Measurements from ENCODE around the gene CHRNA4.

CHRNA4 gene

GRCh38 chr20:63377951-63378381 is 16.8 kb upstream of the CHRNA4 start:
- no peak overlapping the region for H2AFZ ChIP-seq (ENCODE audit: insufficient read depth, low read length, poor library complexity)
- H2BK120ac ChIP-seq (ENCODE audit: insufficient read depth, low read length, poor library complexity), result no peak overlapping the region
- no peak overlapping the region for H3K9ac ChIP-seq (ENCODE audit: low read length)
- DNase-seq, result no peak
- no peak overlapping the region for H3K14ac ChIP-seq (ENCODE audit: low read length)
- H3K79me1 ChIP-seq (ENCODE audit: low read length), result no peaks in the 10 kb centered on the region
- no peak overlapping the region for H3K4me3 ChIP-seq (ENCODE audit: low read depth, low read length)
- H2BK12ac ChIP-seq (ENCODE audit: low read length), result no peak overlapping the region
- no peak overlapping the region for H3K23ac ChIP-seq (ENCODE audit: low read length)
- no peak overlapping the region for H2BK5ac ChIP-seq (ENCODE audit: low read depth, low read length, poor library complexity)
- no peak overlapping the region for H3K18ac ChIP-seq (ENCODE audit: low read length)
- no peak overlapping the region for H3K4me2 ChIP-seq (ENCODE audit: low read length)
- no peak overlapping the region for H4K12ac ChIP-seq (ENCODE audit: low read depth, low read length)
- no peak overlapping the region for H4K8ac ChIP-seq (ENCODE audit: low read depth, low read length)
- H3K9me3 ChIP-seq (ENCODE audit: insufficient read depth, low read depth, low read length), result peaks cover 10% of the 10 kb centered on the region
- no peaks in the 10 kb centered on the region for H3K27me3 ChIP-seq (ENCODE audit: insufficient read depth, low read length)
- no peak overlapping the region for H4K91ac ChIP-seq (ENCODE audit: low read depth, low read length)
- H3K27ac ChIP-seq (ENCODE audit: low read depth, low read length), result no peak overlapping the region
- no peaks in the 10 kb centered on the region for H3K36me3 ChIP-seq (ENCODE audit: control insufficient read depth in 1 of 2, insufficient read depth in 2 of 2, low read length in 2 of 2)
- no peaks in the 10 kb centered on the region for H3K4me1 ChIP-seq (ENCODE audit: control insufficient read depth in 1 of 2, insufficient read depth in 2 of 2, low read length in 2 of 2)
- no peak overlapping the region for H2AK5ac ChIP-seq (ENCODE audit: low read length)
- WGBS (ENCODE audit: extremely low coverage, insufficient coverage, insufficient read length), result no CpG with 5 or more reads among the region's 15 CpGs
- H3K4ac ChIP-seq (ENCODE audit: low read depth, low read length), result no peak overlapping the region
- no peaks in the 10 kb centered on the region for H3K79me2 ChIP-seq (ENCODE audit: control insufficient read depth, insufficient read depth, low read length, poor library complexity)

DNA sequence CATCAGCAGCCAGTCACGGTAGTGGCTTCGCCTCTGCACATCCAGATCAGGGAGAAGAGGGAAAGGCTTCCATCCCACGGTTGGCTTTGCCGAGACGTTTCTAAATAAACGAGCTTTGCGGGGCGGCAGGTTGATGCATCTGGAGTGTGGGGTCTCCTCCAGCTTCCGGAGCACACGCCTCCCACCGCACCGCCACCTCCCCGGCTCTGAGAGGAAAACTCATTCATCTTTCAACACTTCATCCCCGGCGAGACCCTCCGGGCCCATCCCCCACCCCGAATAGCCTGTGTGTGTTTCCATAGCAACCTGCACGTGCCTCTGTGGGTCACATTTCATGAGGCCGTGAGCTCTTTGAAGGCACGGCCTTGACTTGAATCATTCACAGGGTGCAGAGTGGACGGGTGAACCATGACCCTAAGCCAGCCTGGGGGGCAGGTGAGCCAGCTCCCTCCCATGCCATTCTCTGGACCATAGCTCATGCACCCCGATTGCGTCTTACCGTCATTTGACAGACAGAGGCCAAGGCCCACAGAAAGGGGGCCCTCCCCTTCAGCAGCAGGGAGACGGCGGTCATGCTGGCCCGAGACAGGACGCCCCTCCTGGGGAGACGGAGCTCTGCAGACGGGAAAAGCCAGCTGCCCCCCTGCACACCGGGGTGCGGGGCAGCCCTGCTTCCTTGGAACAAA is 16.2 kb upstream of the CHRNA4 start:
- Histone ChIP-seq H3K36me3 (ENCODE audit: control insufficient read depth in 1 of 2, insufficient read depth in 2 of 2, low read length in 2 of 2) (no peaks in the 10 kb centered on the region), H3K79me1 (ENCODE audit: low read length) (no peaks in the 10 kb centered on the region), H3K27me3 (ENCODE audit: insufficient read depth, low read length) (no peaks in the 10 kb centered on the region), H3K79me2 (ENCODE audit: control insufficient read depth, insufficient read depth, low read length, poor library complexity) (no peaks in the 10 kb centered on the region), H4K91ac (ENCODE audit: low read depth, low read length) (no peak overlapping the region), H2BK5ac (ENCODE audit: low read depth, low read length, poor library complexity) (no peak overlapping the region), H4K12ac (ENCODE audit: low read depth, low read length) (no peak overlapping the region), H3K9me3 (ENCODE audit: insufficient read depth, low read depth, low read length) (peaks cover 10% of the 10 kb centered on the region), H2AFZ (ENCODE audit: insufficient read depth, low read length, poor library complexity) (no peak overlapping the region), H3K4me1 (ENCODE audit: control insufficient read depth in 1 of 2, insufficient read depth in 2 of 2, low read length in 2 of 2) (no peaks in the 10 kb centered on the region), H3K27ac (ENCODE audit: low read depth, low read length) (no peak overlapping the region), H3K18ac (ENCODE audit: low read length) (no peak overlapping the region), H2BK12ac (ENCODE audit: low read length) (no peak overlapping the region), H4K8ac (ENCODE audit: low read depth, low read length) (no peak overlapping the region), H3K4me3 (ENCODE audit: low read depth, low read length) (no peak overlapping the region), H3K9ac (ENCODE audit: low read length) (no peak overlapping the region), H3K23ac (ENCODE audit: low read length) (no peak overlapping the region), H3K4ac (ENCODE audit: low read depth, low read length) (no peak overlapping the region), H3K4me2 (ENCODE audit: low read length) (no peak overlapping the region), H2AK5ac (ENCODE audit: low read length) (no peak overlapping the region), H2BK120ac (ENCODE audit: insufficient read depth, low read length, poor library complexity) (no peak overlapping the region), H3K14ac (ENCODE audit: low read length) (no peak overlapping the region)
- no peak for DNase-seq
- WGBS (ENCODE audit: extremely low coverage, insufficient coverage, insufficient read length), result no CpG with 5 or more reads among the region's 32 CpGs

GRCh38 chr20:63376283-63377250 is 15.4 kb upstream of the CHRNA4 start:
- no CpG with 5 or more reads among the region's 31 CpGs for WGBS (ENCODE audit: extremely low coverage, insufficient coverage, insufficient read length)
- no peak overlapping the region for H3K4me3 ChIP-seq (ENCODE audit: low read depth, low read length)

GRCh38 chr20:63375438-63375837 is 14.3 kb upstream of the CHRNA4 start:
- DNase-seq, result no peak
- Histone ChIP-seq H3K14ac (ENCODE audit: low read length) (no peak overlapping the region), H3K4me1 (ENCODE audit: control insufficient read depth in 1 of 2, insufficient read depth in 2 of 2, low read length in 2 of 2) (no peaks in the 10 kb centered on the region), H3K4ac (ENCODE audit: low read depth, low read length) (no peak overlapping the region), H3K36me3 (ENCODE audit: control insufficient read depth in 1 of 2, insufficient read depth in 2 of 2, low read length in 2 of 2) (no peaks in the 10 kb centered on the region), H2AK5ac (ENCODE audit: low read length) (no peak overlapping the region), H3K9me3 (ENCODE audit: insufficient read depth, low read depth, low read length) (peaks cover 9% of the 10 kb centered on the region), H4K91ac (ENCODE audit: low read depth, low read length) (no peak overlapping the region), H3K4me2 (ENCODE audit: low read length) (no peak overlapping the region), H3K27ac (ENCODE audit: low read depth, low read length) (no peak overlapping the region), H3K18ac (ENCODE audit: low read length) (no peak overlapping the region), H2BK12ac (ENCODE audit: low read length) (no peak overlapping the region), H2BK120ac (ENCODE audit: insufficient read depth, low read length, poor library complexity) (no peak overlapping the region), H3K79me2 (ENCODE audit: control insufficient read depth, insufficient read depth, low read length, poor library complexity) (no peaks in the 10 kb centered on the region), H2BK5ac (ENCODE audit: low read depth, low read length, poor library complexity) (no peak overlapping the region), H3K4me3 (ENCODE audit: low read depth, low read length) (no peak overlapping the region), H3K9ac (ENCODE audit: low read length) (no peak overlapping the region), H4K12ac (ENCODE audit: low read depth, low read length) (no peak overlapping the region), H3K23ac (ENCODE audit: low read length) (no peak overlapping the region), H3K79me1 (ENCODE audit: low read length) (no peaks in the 10 kb centered on the region), H4K8ac (ENCODE audit: low read depth, low read length) (no peak overlapping the region), H3K27me3 (ENCODE audit: insufficient read depth, low read length) (no peaks in the 10 kb centered on the region), H2AFZ (ENCODE audit: insufficient read depth, low read length, poor library complexity) (no peak overlapping the region)
- WGBS (ENCODE audit: extremely low coverage, insufficient coverage, insufficient read length), result no CpG with 5 or more reads among the region's 3 CpGs

More at GRCh38 chr20:63376283-63377250, 15.4 kb upstream of the CHRNA4 start:
- Histone ChIP-seq H3K18ac (ENCODE audit: low read length) (no peak overlapping the region), H3K27me3 (ENCODE audit: insufficient read depth, low read length) (no peaks in the 10 kb centered on the region), H4K91ac (ENCODE audit: low read depth, low read length) (no peak overlapping the region), H3K4ac (ENCODE audit: low read depth, low read length) (no peak overlapping the region), H2BK120ac (ENCODE audit: insufficient read depth, low read length, poor library complexity) (no peak overlapping the region), H2AK5ac (ENCODE audit: low read length) (no peak overlapping the region), H3K4me1 (ENCODE audit: control insufficient read depth in 1 of 2, insufficient read depth in 2 of 2, low read length in 2 of 2) (no peaks in the 10 kb centered on the region), H4K8ac (ENCODE audit: low read depth, low read length) (no peak overlapping the region), H2BK5ac (ENCODE audit: low read depth, low read length, poor library complexity) (no peak overlapping the region), H3K14ac (ENCODE audit: low read length) (no peak overlapping the region), H3K36me3 (ENCODE audit: control insufficient read depth in 1 of 2, insufficient read depth in 2 of 2, low read length in 2 of 2) (no peaks in the 10 kb centered on the region), H3K79me2 (ENCODE audit: control insufficient read depth, insufficient read depth, low read length, poor library complexity) (no peaks in the 10 kb centered on the region), H3K9ac (ENCODE audit: low read length) (no peak overlapping the region), H2BK12ac (ENCODE audit: low read length) (no peak overlapping the region), H2AFZ (ENCODE audit: insufficient read depth, low read length, poor library complexity) (no peak overlapping the region), H3K4me2 (ENCODE audit: low read length) (no peak overlapping the region), H3K9me3 (ENCODE audit: insufficient read depth, low read depth, low read length) (peaks cover 10% of the 10 kb centered on the region), H4K12ac (ENCODE audit: low read depth, low read length) (no peak overlapping the region), H3K79me1 (ENCODE audit: low read length) (no peaks in the 10 kb centered on the region), H3K23ac (ENCODE audit: low read length) (no peak overlapping the region), H3K27ac (ENCODE audit: low read depth, low read length) (no peak overlapping the region)
- no peak for DNase-seq
